Measurements from ENCODE around the gene EMP1.

Gene EMP1

GRCh38 chr12:13197526-13198143, 1.1 kb downstream of the EMP1 start:
- DNase-seq (ENCODE audit: low spot score): no peak

- no peak for DNase-seq (ENCODE audit: low spot score)
Measured at GRCh38 chr12:13198241-13198640, 1.7 kb downstream of the EMP1 start.

GRCh38 chr12:13198876-13199275, 2.4 kb downstream of the EMP1 start:
- DNase-seq (ENCODE audit: low spot score): no peak

DNA sequence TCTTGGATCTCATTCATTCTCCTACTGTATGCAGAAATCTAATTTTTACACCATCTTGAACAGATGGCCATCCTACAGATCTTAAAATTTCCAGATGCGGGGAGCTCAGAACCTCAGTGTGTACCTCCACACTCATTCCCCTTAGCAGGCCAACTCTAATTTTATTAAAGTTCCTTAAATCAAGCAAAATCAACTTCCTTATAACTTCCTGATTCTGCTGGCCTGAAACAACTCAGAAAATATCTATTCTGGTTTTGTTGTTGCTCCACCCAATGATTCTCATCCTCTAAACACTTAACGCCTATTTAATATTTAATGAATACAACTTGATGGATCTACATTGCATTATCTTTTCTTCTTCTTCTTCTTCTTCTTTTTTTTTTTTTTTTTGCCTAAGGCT, 3.1 kb downstream of the EMP1 start:
- DNase-seq (ENCODE audit: low spot score): no peak

- no peak for DNase-seq (ENCODE audit: low spot score)
Measured at GRCh38 chr12:13200841-13201240, 4.3 kb downstream of the EMP1 start.

GRCh38 chr12:13203034-13203922, 6.8 kb downstream of the EMP1 start:
- DNase-seq (ENCODE audit: low spot score): no peak

GRCh38 chr12:13204428-13204827, 7.9 kb downstream of the EMP1 start:
- no peak for DNase-seq (ENCODE audit: low spot score)

GRCh38 chr12:13205809-13206559, 9.5 kb downstream of the EMP1 start:
- peak; percentile 98 for DNase-seq (ENCODE audit: low spot score)

DNA sequence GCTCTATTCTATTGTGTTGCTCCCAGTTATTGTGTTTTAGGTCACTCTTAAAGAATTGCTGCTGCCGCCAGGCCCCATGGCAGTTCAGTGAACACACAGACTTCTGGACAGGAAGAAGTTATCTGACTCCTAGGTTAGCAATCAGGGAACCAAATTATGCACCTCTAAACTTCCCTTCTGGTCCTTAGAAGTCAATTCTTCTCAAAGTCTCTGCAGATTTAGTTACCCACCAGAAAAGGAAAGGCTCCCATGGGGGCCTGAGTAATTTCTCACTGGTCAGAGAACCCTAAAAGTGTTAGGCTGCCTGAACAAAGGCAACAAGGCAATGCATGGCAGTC, 10.0 kb downstream of the EMP1 start:
- DNase-seq (ENCODE audit: low spot score): no peak

- peak; percentile 48 for DNase-seq (ENCODE audit: low spot score)
Measured at GRCh38 chr12:13208533-13209435, 12.3 kb downstream of the EMP1 start.

- no peak for DNase-seq (ENCODE audit: low spot score)
Measured at GRCh38 chr12:13209436-13210235, 13.1 kb downstream of the EMP1 start.

GRCh38 chr12:13210236-13211190, 14.0 kb downstream of the EMP1 start:
- no peak for DNase-seq (ENCODE audit: low spot score)

DNA sequence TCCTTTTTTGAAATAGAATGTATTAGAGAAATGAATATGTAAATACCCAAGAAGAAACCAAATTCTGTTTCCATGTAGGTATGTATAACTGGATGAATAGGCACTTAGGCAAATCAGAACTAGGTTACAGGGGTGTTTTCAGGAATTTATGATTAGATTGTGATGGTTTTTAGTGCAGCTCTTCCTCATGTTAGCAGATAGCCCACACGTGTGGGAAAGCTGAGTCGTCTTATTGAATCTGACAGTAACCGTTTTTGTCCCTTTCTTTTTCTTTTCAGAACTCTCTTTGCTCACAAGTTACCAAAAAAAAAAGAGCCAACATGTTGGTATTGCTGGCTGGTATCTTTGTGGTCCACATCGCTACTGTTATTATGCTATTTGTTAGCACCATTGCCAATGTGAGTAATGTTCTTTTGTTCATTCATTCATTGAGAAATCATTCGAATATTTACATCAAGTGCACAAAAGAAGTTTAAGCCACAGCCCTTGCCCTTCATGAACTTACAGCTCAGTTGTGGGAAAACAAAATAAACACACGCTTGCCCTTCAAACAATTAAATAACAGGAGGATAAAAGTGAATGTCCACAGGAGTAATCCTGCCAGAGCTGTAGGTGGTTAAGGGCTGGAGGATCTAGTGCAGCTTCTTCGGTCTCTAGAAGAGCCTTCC, 14.8 kb downstream of the EMP1 start:
- DNase-seq (ENCODE audit: low spot score): no peak

DNA sequence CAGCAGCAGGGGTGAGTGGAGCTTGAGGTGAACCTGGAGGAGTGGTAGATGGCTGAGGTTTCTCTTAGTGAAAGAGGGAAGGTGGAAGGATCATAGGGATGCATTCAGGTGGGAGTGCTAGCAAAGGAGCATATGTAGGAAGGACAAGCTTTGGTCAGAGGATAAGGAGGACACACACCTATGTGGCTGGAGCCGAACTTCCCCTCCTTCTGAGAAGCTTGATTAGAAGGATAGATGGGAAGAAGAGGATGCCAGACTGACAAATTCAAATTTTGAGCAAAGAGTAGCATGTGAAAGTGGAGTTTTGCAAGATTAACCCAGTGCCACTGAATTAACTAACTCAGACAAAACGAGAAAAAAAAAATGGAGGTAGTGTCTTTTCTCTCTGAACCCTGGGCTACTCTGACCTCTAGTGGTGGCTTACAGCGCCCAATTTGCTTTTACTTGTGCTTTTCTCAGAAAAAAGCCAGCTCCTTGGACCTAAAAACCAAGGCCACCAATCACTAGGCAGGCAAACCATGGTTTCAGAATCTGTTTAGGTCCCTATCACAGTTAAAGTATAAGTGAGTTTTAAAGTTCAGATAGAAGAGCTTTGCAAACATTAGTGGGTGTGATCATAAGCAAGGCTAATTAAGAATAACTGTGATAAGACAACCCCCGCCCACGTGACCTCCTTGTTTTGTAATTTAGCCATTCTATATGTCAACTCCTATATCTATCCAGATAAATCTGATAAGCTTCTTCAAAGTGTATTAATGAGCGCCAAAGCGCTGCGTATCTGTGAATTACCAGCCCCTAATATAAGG, 15.5 kb downstream of the EMP1 start:
- peak; percentile 67 for DNase-seq (ENCODE audit: low spot score)

GRCh38 chr12:13215056-13215455, 18.5 kb downstream of the EMP1 start:
- DNase-seq (ENCODE audit: low spot score): no peak

GRCh38 chr12:13218641-13219040, 22.1 kb downstream of the EMP1 start:
- no peak for DNase-seq (ENCODE audit: low spot score)

GRCh38 chr12:13219320-13219719, 22.8 kb downstream of the EMP1 start:
- no peak for DNase-seq (ENCODE audit: low spot score)

- no peak for DNase-seq (ENCODE audit: low spot score)
Measured at GRCh38 chr12:13220838-13221237, 24.3 kb downstream of the EMP1 start.

All from kidney tubule cell (primary cell).